Inflammatory macrophage (primary cell): Measurements from ENCODE around the gene MRPL53.
A peak's percentile ranks its signal among the peaks of the same experiment; 100 is the strongest.
"Not testable (repeated sequence)": the region's sequence is repeated elsewhere in the genome, so short reads cannot be mapped to it uniquely, and the experiment has no call there.

ENCODE experiments used
- DNase-seq, 2 donors: peaks; one replicate each; pipeline ENCODE4 v3.0.0-alpha.2; 2020 to 2022

The MRPL53 gene

GRCh38 chr2:74447230-74447999, 25.1 kb downstream of the MRPL53 start:
- DNase-seq: no peak

DNA sequence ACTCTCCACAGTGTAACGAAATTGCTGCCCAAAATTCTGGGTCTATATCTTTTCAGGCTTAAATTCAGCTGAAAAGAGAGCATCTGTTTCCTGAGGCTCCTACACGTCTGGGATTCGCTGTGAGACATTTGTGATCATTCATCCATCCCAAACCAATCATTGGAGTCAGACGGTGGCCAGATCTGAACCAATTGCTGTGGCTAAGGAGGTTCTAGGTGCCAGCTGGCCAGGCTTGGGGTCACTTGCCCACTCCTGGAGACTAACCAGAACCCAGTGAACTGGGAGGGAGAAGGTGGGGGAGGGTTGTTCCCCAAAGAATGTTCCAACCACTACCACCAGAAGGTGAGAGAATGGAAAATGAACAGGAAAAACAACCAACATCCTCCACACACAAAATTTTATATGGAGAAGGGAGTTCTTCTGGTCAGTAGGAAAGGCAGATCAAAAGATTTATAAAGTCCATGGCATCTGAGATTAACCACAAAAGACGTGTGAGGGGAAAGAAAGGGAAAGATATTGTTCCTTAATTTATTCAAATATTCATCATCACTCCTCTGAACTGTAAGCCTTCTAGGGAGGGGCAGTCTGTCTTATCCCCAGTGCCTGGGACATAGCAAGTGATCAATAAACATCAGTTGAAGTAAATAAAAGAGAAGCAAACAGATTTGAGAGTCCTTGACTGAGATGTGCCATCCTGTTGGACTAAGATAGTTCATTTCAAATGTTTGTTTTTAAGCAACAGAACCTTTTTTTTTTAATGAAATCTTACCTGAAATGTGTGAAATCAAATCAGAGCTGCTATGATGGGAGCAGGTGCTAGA, 27.8 kb downstream of the MRPL53 start:
- DNase-seq: no peak

GRCh38 chr2:74442483-74443297, 29.8 kb downstream of the MRPL53 start:
- DNase-seq: not testable (repeated sequence)

DNA sequence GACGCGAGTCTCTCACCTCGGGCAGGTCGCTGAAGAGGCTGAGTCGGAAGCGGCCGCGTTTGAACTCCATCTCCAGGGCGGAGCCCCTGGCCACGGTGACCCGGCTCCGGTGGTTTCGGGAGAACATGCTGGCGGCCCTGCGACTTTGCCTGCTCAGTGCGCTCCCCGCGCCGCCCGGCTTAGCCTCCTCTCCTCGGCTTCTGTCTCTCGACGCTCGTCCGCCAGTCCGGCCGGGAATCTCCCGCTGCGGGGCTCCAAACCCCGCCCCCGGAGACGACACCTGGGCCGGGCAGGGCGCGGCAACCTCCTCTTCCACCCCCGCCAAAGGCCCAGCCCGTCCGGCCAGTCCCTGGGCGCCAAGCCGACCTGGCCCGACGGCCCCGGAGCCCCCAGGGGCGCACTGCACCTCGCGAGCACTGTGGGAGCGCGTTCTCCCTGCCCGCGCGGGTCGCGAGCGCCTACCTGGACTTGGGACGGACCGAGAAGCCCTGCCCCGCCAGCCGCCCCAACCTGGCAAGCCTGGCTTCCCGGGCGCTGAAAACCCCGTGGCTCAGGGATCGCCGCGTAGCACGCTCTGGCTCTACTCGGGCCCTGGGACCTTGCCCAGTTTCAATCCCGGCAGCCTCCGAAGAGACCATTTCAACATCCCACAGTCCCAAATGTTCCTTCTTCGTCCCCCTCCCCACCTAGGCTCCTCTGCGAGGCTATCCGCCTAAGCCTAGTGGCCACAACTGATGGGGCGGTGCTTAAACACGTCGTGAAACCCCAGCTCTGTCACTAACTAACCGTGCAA, 30.6 kb downstream of the MRPL53 start, which contains the start of gene RTKN:
RTKN (minus strand) TSS at position 248 of the 793 bp plus-strand sequence; CDS start at position 127, 121 bp downstream.
- no peak for DNase-seq

DNA sequence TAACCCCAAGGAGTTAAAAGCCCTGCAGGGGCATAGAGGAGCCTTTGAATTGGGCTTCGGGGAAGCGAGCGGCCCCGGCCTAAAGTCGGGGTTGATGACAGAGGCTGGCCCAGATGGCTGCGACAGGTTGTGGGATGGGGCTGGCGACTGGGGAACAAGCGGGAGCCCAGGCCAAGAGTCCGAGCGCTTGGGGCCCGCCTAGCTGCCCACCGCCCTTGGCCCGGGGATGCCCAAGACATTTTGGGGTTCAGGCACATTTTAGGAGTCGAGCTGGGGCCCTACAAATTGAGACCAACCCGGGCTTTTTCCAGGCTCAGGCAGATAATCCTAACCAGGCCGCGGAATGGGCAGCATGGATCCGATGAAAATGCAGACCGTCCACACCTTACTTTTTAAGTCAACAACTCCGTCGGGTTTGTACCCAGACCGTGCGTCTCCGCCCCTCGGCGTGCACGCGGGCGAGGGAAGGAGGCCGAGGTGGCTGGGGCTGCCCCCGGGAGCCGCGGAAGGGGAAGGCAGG, 31.2 kb downstream of the MRPL53 start:
- DNase-seq: no peak

DNA sequence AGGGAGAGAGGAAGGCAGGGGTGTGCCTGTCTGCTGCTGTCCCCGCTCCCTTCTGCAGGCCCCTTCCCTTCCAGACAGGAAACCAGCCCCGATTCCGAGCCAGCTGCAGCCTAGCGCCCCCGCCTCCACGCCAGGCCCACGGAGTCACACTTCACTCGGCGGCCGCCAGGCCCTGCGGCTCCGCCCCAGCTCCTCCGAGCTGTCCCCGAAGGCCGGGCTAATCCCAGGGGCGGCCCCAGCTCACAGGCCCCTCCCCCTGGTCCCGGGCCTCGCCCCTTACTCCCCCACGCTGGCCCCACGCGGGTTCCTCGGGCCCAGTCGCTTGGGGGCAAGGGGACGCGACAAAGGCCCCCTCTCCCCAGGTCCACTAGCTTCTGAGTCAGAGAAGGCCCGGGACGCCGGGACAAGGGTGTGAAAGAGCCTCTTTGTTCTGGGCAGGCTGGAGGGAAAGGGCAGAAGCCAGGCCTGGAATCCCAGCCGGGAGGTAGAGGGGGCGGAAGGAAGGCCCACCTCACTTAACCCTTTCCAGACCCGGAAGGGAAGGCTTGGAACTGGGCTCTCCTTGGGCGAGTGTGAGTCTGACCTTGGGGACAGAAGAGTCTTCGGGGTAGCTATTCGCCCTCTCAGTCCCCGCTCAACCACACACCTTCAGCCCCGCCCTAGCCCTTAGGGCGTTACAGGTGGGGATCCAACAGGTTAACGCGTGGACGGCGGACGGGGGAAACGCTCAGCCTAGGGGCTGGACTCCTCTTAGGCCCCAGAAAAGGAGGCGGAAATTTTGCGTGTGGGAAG, 31.9 kb downstream of the MRPL53 start:
- DNase-seq: peak; percentile 52 to 78

DNA sequence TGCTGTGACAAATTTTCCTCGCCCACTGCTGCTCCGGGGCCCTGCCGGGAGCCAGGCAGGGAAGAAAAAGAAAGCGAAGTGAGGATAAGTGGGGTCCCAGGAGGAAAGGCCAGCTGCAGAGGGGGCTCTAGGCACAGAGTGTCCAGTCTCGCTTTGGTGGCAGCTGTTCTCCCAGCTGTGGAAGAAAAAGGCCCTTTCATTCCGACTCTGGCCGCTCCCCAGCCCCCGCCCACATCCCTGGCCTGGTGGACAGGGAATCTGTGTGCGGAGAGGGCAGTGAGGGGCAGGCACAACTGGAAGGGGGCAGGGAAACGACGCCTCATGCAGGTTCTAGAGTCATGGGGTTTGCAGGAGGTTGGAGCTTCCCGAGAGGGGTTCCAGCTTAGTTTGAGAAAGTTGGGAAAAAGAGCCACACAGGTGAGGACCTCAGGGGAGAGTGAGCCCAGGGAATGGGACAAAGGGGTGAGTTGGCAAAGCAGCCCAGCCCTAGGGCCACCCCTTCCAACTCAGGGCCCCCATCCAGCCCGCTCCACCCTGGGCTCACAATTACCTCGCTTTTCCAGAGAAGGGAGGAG, 32.6 kb downstream of the MRPL53 start:
- DNase-seq: no peak

DNA sequence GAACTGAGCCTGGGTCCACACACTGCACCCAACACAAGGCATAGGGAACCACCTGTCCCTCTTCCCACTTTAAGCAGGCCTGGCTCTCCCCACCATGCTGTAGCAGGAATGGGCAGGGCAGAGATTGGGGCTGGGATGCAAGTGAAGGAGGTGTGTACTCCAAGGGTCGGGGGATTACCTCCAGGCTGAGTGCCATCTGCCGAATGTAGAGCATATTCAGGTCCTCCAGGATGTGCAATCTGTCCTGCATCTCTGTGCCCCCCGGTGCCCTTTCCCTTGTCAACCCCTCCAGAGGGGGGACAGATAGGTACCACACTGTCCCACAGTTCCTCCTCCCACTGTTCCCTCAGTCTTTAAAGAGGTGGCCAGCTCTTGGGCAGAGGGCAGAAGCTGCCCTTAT, 33.1 kb downstream of the MRPL53 start:
- no peak for DNase-seq

GRCh38 chr2:74438248-74438647, 34.2 kb downstream of the MRPL53 start:
- DNase-seq: no peak

DNA sequence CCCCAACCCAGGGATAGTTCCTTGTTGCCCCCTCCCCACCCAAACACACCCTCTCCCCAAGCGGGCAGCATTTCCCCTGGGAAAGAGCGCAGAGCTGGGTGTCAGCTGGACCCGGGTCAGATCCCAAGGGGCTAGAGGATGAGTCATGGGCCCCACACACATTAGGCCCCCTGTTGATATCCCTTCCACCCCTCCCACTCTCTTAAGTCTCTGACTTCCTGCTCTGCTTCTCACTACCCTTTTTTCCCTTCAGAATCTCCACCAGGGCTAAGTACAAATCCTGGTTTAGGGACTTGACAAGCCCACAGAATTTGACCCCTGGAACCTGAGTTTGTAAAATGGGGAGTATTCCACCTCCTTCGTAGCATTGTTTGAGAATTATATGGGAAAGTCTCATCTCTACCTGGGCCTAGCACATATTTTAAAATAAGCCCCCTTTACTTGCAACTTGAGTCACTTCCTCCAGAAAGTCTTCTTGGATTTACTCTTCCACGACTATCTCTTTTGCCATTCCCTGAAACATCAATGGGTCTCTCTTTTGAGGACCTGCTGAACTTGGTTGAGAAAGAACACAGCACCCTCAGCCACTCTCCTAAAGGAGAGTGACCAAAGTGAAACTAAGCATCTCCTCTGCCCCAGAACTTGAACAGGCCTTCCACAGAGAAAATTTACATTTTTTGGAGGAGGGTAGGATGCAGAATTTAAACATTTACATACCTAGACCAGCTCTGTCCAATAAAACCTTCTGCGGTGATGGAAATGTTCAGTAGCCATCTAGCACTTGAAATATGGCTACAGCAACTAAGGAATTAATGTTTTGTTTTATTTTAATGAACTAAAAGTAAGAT, 35.4 kb downstream of the MRPL53 start:
- DNase-seq: peak; percentile 20 to 46

GRCh38 chr2:74436111-74436805, 36.2 kb downstream of the MRPL53 start:
- no peak for DNase-seq

DNA sequence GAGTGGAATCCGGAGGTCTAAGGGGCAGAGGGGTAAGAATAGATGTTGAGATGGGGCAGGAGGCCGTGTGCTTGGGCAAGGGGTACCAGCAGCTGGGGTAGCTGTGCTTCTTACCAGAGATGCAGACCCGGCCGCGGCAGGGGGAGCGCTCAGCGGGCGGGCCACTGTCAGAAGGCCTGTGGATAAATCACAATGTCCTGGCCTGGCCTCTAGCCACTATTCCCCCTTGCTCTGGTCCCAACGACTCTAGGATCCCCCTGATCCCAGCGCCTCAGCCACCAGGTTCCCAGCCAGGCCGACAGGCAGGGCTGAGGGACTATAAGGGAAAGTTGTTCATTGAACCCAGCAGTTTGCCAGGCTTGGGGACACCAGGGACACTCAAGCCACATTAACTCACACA, 42.0 kb downstream of the MRPL53 start:
- DNase-seq: no peak

- no peak for DNase-seq
Observed at GRCh38 chr2:74429487-74430451, 42.7 kb downstream of the MRPL53 start.

DNA sequence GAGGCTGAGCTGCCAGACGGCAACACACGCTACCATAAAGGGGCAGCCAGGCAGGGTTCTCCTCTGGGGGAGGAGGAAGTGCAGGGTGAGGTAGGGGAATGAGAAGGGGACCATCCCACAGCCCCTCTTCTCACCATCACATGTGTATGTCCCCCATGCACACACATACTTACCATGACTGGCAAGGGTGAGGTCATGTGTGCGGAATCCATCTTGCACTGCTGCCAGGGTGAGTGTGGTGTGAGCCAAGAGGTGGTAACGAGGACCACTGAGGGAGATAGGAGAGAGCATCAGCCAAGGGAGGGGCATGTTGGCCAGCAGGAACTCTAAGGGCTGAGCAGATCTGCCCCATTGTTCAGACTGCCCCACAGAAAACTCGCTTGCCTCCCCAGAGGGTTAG, 43.8 kb downstream of the MRPL53 start:
- no peak for DNase-seq

DNA sequence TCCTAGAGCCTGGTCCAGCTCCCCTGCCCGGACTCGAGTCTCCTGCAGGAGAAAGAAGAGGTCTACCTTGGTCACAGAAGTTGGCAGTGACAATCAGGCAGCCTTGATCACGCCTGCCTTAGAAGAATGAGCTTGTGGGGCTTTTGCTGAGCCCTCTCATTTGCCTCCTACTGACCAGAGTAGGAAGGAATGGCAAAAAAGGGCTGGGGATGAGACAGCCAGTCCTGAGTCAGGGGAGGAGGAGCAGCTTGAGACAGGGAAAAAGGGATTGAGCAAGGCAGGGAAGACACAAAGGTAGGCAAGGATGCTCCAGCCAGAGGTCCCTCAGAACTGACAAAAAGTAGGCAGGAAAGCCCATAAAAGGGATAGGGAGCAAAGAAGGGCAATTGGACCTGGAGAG, 44.9 kb downstream of the MRPL53 start:
- no peak for DNase-seq

DNA sequence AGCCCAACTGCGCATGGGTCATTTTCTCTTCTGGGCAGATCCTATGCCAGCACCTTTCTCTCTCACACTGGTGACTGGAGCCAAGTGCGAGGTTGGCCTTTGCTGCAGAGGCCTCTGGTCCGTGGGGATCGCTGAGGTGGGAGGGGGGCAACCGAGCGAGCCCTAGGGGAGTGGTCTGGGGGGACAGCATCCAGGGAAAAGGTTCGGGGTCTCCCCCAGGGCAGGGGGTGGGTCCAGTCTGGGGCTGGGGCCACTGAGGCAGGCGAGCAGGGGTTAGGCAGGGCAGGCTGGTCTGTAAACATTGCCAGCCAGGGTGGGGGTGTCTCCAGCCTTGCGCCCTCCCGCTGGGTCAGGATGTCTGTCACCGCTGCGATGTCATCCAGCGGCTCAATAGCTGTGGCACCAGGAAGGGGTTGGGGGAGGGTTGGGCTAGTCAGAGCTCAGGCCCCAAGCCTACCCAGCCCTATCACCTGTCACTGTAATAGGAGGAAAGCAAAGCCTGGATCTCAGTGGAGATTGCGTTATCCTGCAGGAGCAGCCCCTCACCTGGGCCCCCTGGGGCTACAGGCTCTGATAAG, 46.2 kb downstream of the MRPL53 start:
- no peak for DNase-seq

GRCh38 chr2:74425523-74425922, 47.0 kb downstream of the MRPL53 start:
- DNase-seq: no peak
